ENCODE results near the gene CFAP43.

- TF ChIP-seq CTCF (IDR thresholded peaks at IDR 0.05): no peak
- TF ChIP-seq EZH2 (IDR thresholded peaks at IDR 0.05; ENCODE audit: borderline replicate concordance, insufficient read depth, low read depth, low read length, poor library complexity, severe bottlenecking): no peak
These were observed 45.6 kb upstream of the CFAP43 start for GRCh38 chr10:104277785-104278184.
